K562 (cell line): Measurements from ENCODE around the gene ANTXRL. TPM values are rescaled to one million over a fixed set of nuclear protein-coding genes. Genes with fewer than 3 reads are reported as not detected.

Experiments used
- ATAC-seq: fragments of 200-7000 bp; cut with Tn5 transposase; 3 replicates; pipeline ENCODE4 v1.9.1; 2020; ENCODE audit warnings: moderate library complexity
- BruUV-seq: library from RNA; stranded (reverse); fragments of 400-500 nt; replicated peaks from 2 replicates; lab custom pipeline; 2021; lab: Mats Ljungman, UMichigan
- CTCF ChIA-PET: fragments of 300-600 bp; formaldehyde crosslinking; extraction: SDS; loops from one replicate; lab custom pipeline; 2021; ENCODE audit warnings: low intra/inter-chr PET ratio; lab: Yijun Ruan, JAX
- POLR2A ChIA-PET: fragments of 300-600, 350-650 bp; sonication (Branson Sonifier 250); formaldehyde crosslinking; extraction: SDS; loops from one replicate; lab custom pipeline; 2021; ENCODE audit warnings: antibody characterized with exemption, inconsistent platforms; lab: Yijun Ruan, JAX
- DNase-seq, 4 experiments: peaks; one replicate each; pipeline versions ENCODE4 v3.0.0 to v3.0.0-alpha.2; 2011 to 2018; ENCODE audit warnings: low spot score in 3 of 4, mixed read lengths in 3 of 4; ENCODE audit errors: extremely low read depth in 1 of 4
- FAIRE-seq: peaks from 2 replicates; lab custom pipeline; 2011; peaks lifted over from hg19 to GRCh38; lab: Jason Lieb, UNC
- H2AFZ ChIP-seq: 2 replicates; pipeline ENCODE4 v1.6.0; 2011; ENCODE audit warnings: low read depth, low read length, control low read depth, inconsistent platforms
- H3K27ac ChIP-seq: fragments of 200-600 bp; 3 replicates; pipeline ENCODE4 v1.8.0; 2011; ENCODE audit warnings: low read depth, mild to moderate bottlenecking, control low read depth, inconsistent platforms, low read length, moderate library complexity, mixed read lengths; ENCODE audit errors: extremely low read depth
- H3K27me3 ChIP-seq, 2 experiments: fragments of 300-600 bp in 1 of 2; 2 replicates in 1 of 2; 3 replicates in 1 of 2; pipeline versions ENCODE4 v1.6.0 to v1.8.0; 2011; ENCODE audit warnings: inconsistent platforms in 2 of 2, low read length in 2 of 2, mild to moderate bottlenecking in 1 of 2, mixed read lengths in 1 of 2, moderate library complexity in 1 of 2; ENCODE audit not compliant: control insufficient read depth in 2 of 2, insufficient read depth in 2 of 2
- H3K36me3 ChIP-seq: fragments of 300-600 bp; 3 replicates; pipeline ENCODE4 v1.8.0; 2011; ENCODE audit warnings: mild to moderate bottlenecking, low read length, inconsistent platforms; ENCODE audit not compliant: control insufficient read depth, insufficient read depth
- H3K4me1 ChIP-seq, 2 experiments: fragments of 200-600 bp in 1 of 2; replicated peaks in 1 of 2; 2 replicates in 1 of 2; 3 replicates in 1 of 2; pipeline versions ENCODE4 v1.5.1 to v1.8.0; 2011; ENCODE audit warnings: inconsistent platforms in 2 of 2, low read length in 2 of 2, mild to moderate bottlenecking in 1 of 2, mixed read lengths in 1 of 2, moderate library complexity in 1 of 2; ENCODE audit not compliant: control insufficient read depth in 2 of 2, insufficient read depth in 2 of 2
- H3K4me2 ChIP-seq: 2 replicates; pipeline ENCODE4 v1.6.1; 2011; ENCODE audit warnings: low read length, control low read depth, inconsistent platforms, mixed read lengths; ENCODE audit not compliant: insufficient read depth
- H3K4me3 ChIP-seq: fragments of 200-600 bp; sonication (generic), shearing (Covaris generic); 2 replicates; pipeline ENCODE4 v1.5.1; 2016; ENCODE audit warnings: control low read depth, inconsistent platforms
- H3K79me2 ChIP-seq: fragments of 200-600 bp; 3 replicates; pipeline ENCODE4 v1.8.0; 2011; ENCODE audit warnings: low read length, inconsistent platforms; ENCODE audit not compliant: control insufficient read depth, insufficient read depth
- H3K9ac ChIP-seq, 2 experiments: 2 replicates each; pipeline versions ENCODE4 v1.6.0 to v1.6.1; 2011; ENCODE audit warnings: low read depth in 2 of 2, low read length in 2 of 2, control low read depth in 1 of 2, inconsistent platforms in 1 of 2, mild to moderate bottlenecking in 1 of 2, mixed read lengths in 1 of 2; ENCODE audit not compliant: insufficient read depth in 1 of 2
- H3K9me1 ChIP-seq: one replicate; pipeline ENCODE4 v1.6.0; 2011; ENCODE audit warnings: inconsistent platforms, mild to moderate bottlenecking, low read length, moderate library complexity; ENCODE audit not compliant: control insufficient read depth, insufficient read depth
- H3K9me3 ChIP-seq: replicated peaks from 2 replicates; pipeline ENCODE4 v1.5.1; 2011; ENCODE audit warnings: low read depth, low read length, inconsistent platforms; ENCODE audit not compliant: control insufficient read depth, insufficient read depth
- H4K20me1 ChIP-seq: replicated peaks from 2 replicates; pipeline ENCODE4 v1.6.1; 2011; ENCODE audit warnings: low read length, inconsistent platforms, mixed read lengths; ENCODE audit not compliant: control insufficient read depth, insufficient read depth
- ATF6 ChIP-seq: sonication (generic); formaldehyde crosslinking; IDR thresholded peaks from 2 replicates; pipeline ENCODE4 v1.4.0; 2020; ENCODE audit warnings: mild to moderate bottlenecking, missing genetic modification reagents
- CREB1 ChIP-seq, 2 experiments: sonication (generic) in 1 of 2; formaldehyde crosslinking in 1 of 2; IDR thresholded peaks; 2 replicates each; pipeline versions ENCODE4 v1.6.1 to v1.8.0; 2012 to 2022; ENCODE audit warnings: inconsistent platforms in 1 of 2, mild to moderate bottlenecking in 1 of 2, missing genetic modification reagents in 1 of 2, moderate library complexity in 1 of 2
- DIDO1 ChIP-seq: fragments of 450-650 bp; IDR thresholded peaks from 2 replicates; pipeline ENCODE4 v1.6.1; 2016; ENCODE audit warnings: low read depth, missing biosample characterization, missing genetic modification characterization
- E2F8 ChIP-seq: fragments of 450-650 bp; IDR thresholded peaks from 2 replicates; pipeline ENCODE4 v1.7.1; 2018; ENCODE audit warnings: mild to moderate bottlenecking, low read depth; ENCODE audit not compliant: partially characterized antibody
- ELF2 ChIP-seq: fragments of 250-450 bp; sonication (Bioruptor Pico); IDR thresholded peaks from 2 replicates; pipeline ENCODE4 v1.5.0; 2021; ENCODE audit warnings: mild to moderate bottlenecking
- EWSR1 ChIP-seq: fragments of 450-650 bp; IDR thresholded peaks from 2 replicates; pipeline ENCODE4 v1.6.1; 2018; ENCODE audit warnings: borderline replicate concordance, mild to moderate bottlenecking, low read depth, moderate library complexity; ENCODE audit not compliant: partially characterized antibody
- MEF2A ChIP-seq: IDR thresholded peaks from 2 replicates; pipeline ENCODE4 v1.6.1; 2011; ENCODE audit warnings: low read depth, mild to moderate bottlenecking, low read length, moderate library complexity; ENCODE audit not compliant: control insufficient read depth
- PURB ChIP-seq: sonication (generic); formaldehyde crosslinking; IDR thresholded peaks from 2 replicates; pipeline ENCODE4 v1.9.0; 2021; ENCODE audit warnings: low read depth, mild to moderate bottlenecking, missing genetic modification reagents
- SAFB ChIP-seq: fragments of 200-400 bp; formaldehyde crosslinking; IDR thresholded peaks from 2 replicates; pipeline ENCODE4 v1.6.1; 2017; ENCODE audit warnings: low read depth, low read length, borderline replicate concordance
- THAP7 ChIP-seq: fragments of 250-450 bp; sonication (Bioruptor Pico); IDR thresholded peaks from 2 replicates; pipeline ENCODE4 v1.5.0; 2021
- TSC22D4 ChIP-seq: fragments of 450-650 bp; IDR thresholded peaks from 2 replicates; pipeline ENCODE4 v1.6.1; 2016; ENCODE audit warnings: missing genetic modification characterization, missing biosample characterization, control low read depth
- ZBTB1 ChIP-seq: sonication (generic); formaldehyde crosslinking; IDR thresholded peaks from 2 replicates; pipeline ENCODE4 v1.8.1; 2023; ENCODE audit warnings: missing genetic modification reagents, low read depth, mild to moderate bottlenecking, borderline replicate concordance
- ZBTB2 ChIP-seq: fragments of 450-650 bp; IDR thresholded peaks from 2 replicates; pipeline ENCODE4 v1.6.1; 2016; ENCODE audit warnings: antibody characterized with exemption
- ZNF175 ChIP-seq: fragments of 200-800 bp; sonication (Bioruptor generic); IDR thresholded peaks from 2 replicates; pipeline ENCODE4 v1.6.1; 2016; ENCODE audit warnings: low read depth, mild to moderate bottlenecking, missing genetic modification characterization, missing compliant biosample characterization
- ZNF224 ChIP-seq: sonication (generic); formaldehyde crosslinking; IDR thresholded peaks from 2 replicates; pipeline ENCODE4 v1.8.0; 2022; ENCODE audit warnings: mild to moderate bottlenecking, missing genetic modification reagents
- WGBS: fragments of 100-300 bp; shearing (Covaris generic); methylation state at CpG from one replicate; pipeline ENCODE4 v1.1.6; 2016; ENCODE audit warnings: low coverage, mixed read lengths; ENCODE audit not compliant: insufficient coverage; ENCODE audit errors: missing lambda C conversion rate; 5-methylcytosine and 5-hydroxymethylcytosine counted together
- in situ Hi-C: fragments of 300-500 bp; cut with MboI; formaldehyde crosslinking; loops from 4 replicates; pipeline ENCODE4 v1.15.0; 2018; ENCODE audit warnings: inconsistent platforms, mixed read lengths
- intact Hi-C: fragments of 100-400 bp; cut with micrococcal nuclease; formaldehyde crosslinking; loops from 2 replicates; pipeline ENCODE4 v1.14.2; 2022
- polyA plus RNA-seq, 8 experiments: library from polyadenylated mRNA; depleted of rRNA in 4 of 8; stranded (reverse) in 5 of 8; unstranded in 3 of 8; fragments of >200 nt; fragmentation: Nextera tagmentation in 2 of 8; fragmentation: Illumina TruSeq in 1 of 8; extraction: Ambion mirVana in 2 of 8; extraction: Trizol in 1 of 8; gene quantifications; 2 replicates each; pipeline versions ENCODE4 v1.2.1 to v1.2.3, GENCODE V29; 2011 to 2014; ENCODE audit warnings: inconsistent platforms in 1 of 8, missing spikeins in 1 of 8
- total RNA-seq, 7 experiments: library from RNA; depleted of rRNA in 6 of 7; stranded (reverse); fragments of >200 nt in 6 of 7; fragmentation: Illumina TruSeq in 2 of 7; extraction: Trizol in 2 of 7; gene quantifications; 2 replicates each; pipeline versions ENCODE4 v1.2.1 to v1.2.3, GENCODE V29; 2011 to 2021; ENCODE audit warnings: low replicate concordance in 1 of 7

The ANTXRL gene
- total and polyA plus RNA-seq, 9 of the 15 experiments (the other 6 are each of a cell fraction or from before 2014, with no cell fraction given) = not detected

GRCh38 chr10:46329690-46330016 is 42.9 kb downstream of the ANTXRL start (continued):
- TF ChIP-seq SAFB = no peak
- TF ChIP-seq ZNF175 (CRISPR knock-in tag) = no peak
- no peak for TF ChIP-seq THAP7 (CRISPR knock-in tag)
- TF ChIP-seq ELF2 = no peak
- TF ChIP-seq MEF2A = no peak
- no peak for TF ChIP-seq ZNF224

- no peaks in the 10 kb centered on the region for H3K9me3 ChIP-seq
- BruUV-seq = no TSS peak
- H3K27ac ChIP-seq = no peak overlapping the region
- intact Hi-C loops = no loop called here
- H3K27me3 ChIP-seq = peaks cover 4 to 57% of the 10 kb centered on the region in 2 experiments; a peak in 4 of 5 replicates
- in situ Hi-C loops = no loop called here
- CTCF ChIA-PET = no interaction called here
- no peak overlapping the region for H3K4me2 ChIP-seq
- H3K4me3 ChIP-seq = no peak overlapping the region
- H2AFZ ChIP-seq = no peak overlapping the region
- FAIRE-seq (no peak), DNase-seq (no peak), ATAC-seq (no peak)
- no peaks in the 10 kb centered on the region for H3K79me2 ChIP-seq
- no peaks in the 10 kb centered on the region for H3K9me1 ChIP-seq
- peaks cover 10% of the 10 kb centered on the region for H4K20me1 ChIP-seq
- H3K36me3 ChIP-seq = no peaks in the 10 kb centered on the region
- POLR2A ChIA-PET = interaction anchor here (1.9 kb wide), 1 partner anchor 13 kb away, joined by 6 read pairs; no protein-coding TSS in a partner anchor
- H3K4me1 ChIP-seq = no peaks in the 10 kb centered on the region
- WGBS = 0% methylated on average over 3 of the region's 3 CpGs
- no peak overlapping the region for H3K9ac ChIP-seq
- no peak for TF ChIP-seq DIDO1 (tag)
- no peak for TF ChIP-seq TSC22D4 (tag)
- no peak for TF ChIP-seq EWSR1
- no peak for TF ChIP-seq ZBTB1
- no peak for TF ChIP-seq CREB1 (IDR thresholded peaks at IDR 0.05)
- TF ChIP-seq CREB1 (CRISPR knock-in tag; IDR thresholded peaks at IDR 0.05) = no peak
- TF ChIP-seq ATF6 (CRISPR knock-in tag) = no peak
- no peak for TF ChIP-seq PURB (CRISPR knock-in tag)
- no peak for TF ChIP-seq ZBTB2
- TF ChIP-seq E2F8 = no peak
Measured at GRCh38 chr10:46330894-46331293, 44.1 kb downstream of the ANTXRL start.
